Endodermal cell (in vitro differentiated cells): ENCODE results near the gene MTA3. TPM values are rescaled to one million over a fixed set of nuclear protein-coding genes. Genes with fewer than 3 reads are reported as not detected.

Source experiments
- DNase-seq: peaks from one replicate; pipeline ENCODE4 v3.0.0-alpha.2; 2017
- H3K27ac ChIP-seq: 2 replicates; pipeline ENCODE4 v1.5.1; 2013; ENCODE audit warnings: mild to moderate bottlenecking, low read depth, low read length, moderate library complexity
- H3K27me3 ChIP-seq: 2 replicates; pipeline ENCODE4 v1.6.1; 2013; ENCODE audit warnings: mild to moderate bottlenecking, low read length, moderate library complexity; ENCODE audit not compliant: insufficient read depth, control insufficient read depth, poor library complexity, severe bottlenecking
- H3K36me3 ChIP-seq: 2 replicates; pipeline ENCODE4 v1.7.0; 2013; ENCODE audit warnings: mild to moderate bottlenecking, low read length, moderate library complexity; ENCODE audit not compliant: control insufficient read depth, insufficient read depth
- H3K4me1 ChIP-seq: one replicate; pipeline ENCODE4 v1.7.0; 2013; ENCODE audit warnings: low read length; ENCODE audit not compliant: control insufficient read depth, insufficient read depth
- H3K4me3 ChIP-seq: 2 replicates; pipeline ENCODE4 v1.5.1; 2013; ENCODE audit warnings: mild to moderate bottlenecking, low read length, moderate library complexity
- H3K9ac ChIP-seq: 2 replicates; pipeline ENCODE4 v1.6.1; 2013; ENCODE audit warnings: mild to moderate bottlenecking, low read length, moderate library complexity; ENCODE audit not compliant: poor library complexity, severe bottlenecking; ENCODE audit errors: extremely low read depth
- H3K9me3 ChIP-seq: 2 replicates; pipeline ENCODE4 v1.6.1; 2013; ENCODE audit warnings: mild to moderate bottlenecking, low read length, moderate library complexity; ENCODE audit not compliant: control insufficient read depth
- H3K27ac Mint-ChIP-seq: 2 replicates; pipeline ENCODE4 v1.8.0; 2020; ENCODE audit warnings: mixed read lengths
- H3K27me3 Mint-ChIP-seq: 2 replicates; pipeline ENCODE4 v1.8.0; 2021; ENCODE audit warnings: mild to moderate bottlenecking, mixed read lengths; ENCODE audit not compliant: insufficient read depth
- H3K36me3 Mint-ChIP-seq: 2 replicates; pipeline ENCODE4 v1.8.0; 2020; ENCODE audit warnings: low read depth, mixed read lengths
- H3K4me1 Mint-ChIP-seq: 2 replicates; pipeline ENCODE4 v1.8.0; 2020; ENCODE audit warnings: mixed read lengths
- H3K4me3 Mint-ChIP-seq: 2 replicates; pipeline ENCODE4 v1.8.0; 2020; ENCODE audit warnings: mild to moderate bottlenecking, moderate library complexity, mixed read lengths
- H3K9me3 Mint-ChIP-seq: 2 replicates; pipeline ENCODE4 v1.8.0; 2020; ENCODE audit warnings: mild to moderate bottlenecking, mixed read lengths
- CTCF ChIP-seq: fragments of 200-600 bp; sonication (generic); conservative IDR thresholded peaks from 2 replicates; pipeline ENCODE4 v1.5.0; 2021; ENCODE audit warnings: antibody characterized with exemption, mild to moderate bottlenecking
- WGBS, 2 experiments: methylation state at CpG; one replicate each; pipeline versions ENCODE4 v1.1.5 to v1.1.7; 2013; ENCODE audit warnings: missing lambda C conversion rate in 2 of 2, mixed read lengths in 1 of 2; ENCODE audit not compliant: insufficient coverage in 1 of 2, insufficient read length in 1 of 2; 5-methylcytosine and 5-hydroxymethylcytosine counted together
- total RNA-seq, 2 donors: library from RNA; stranded (reverse); fragmentation: NEBNext Ultra II Directional in 1 of 2; extraction: Animal tissue kit (Norgen Biotek cat#: 25700) in 1 of 2; gene quantifications; 2 replicates in 1 of 2; 3 replicates in 1 of 2; pipeline ENCODE4 v1.2.1, GENCODE V29; 2021

Gene MTA3
- total RNA-seq, 2 donors from 2014 or later: 138 to 154 TPM

- no peak for TF ChIP-seq CTCF
- 94 to 98% methylated on average over 6 of the region's 6 CpGs for WGBS, 2 experiments
These were observed 233.7 kb downstream of the MTA3 start for GRCh38 chr2:42802150-42802549.

GRCh38 chr2:42804338-42804737, 235.9 kb downstream of the MTA3 start:
- Mint-ChIP-seq H3K4me1 (peaks cover 12% of the 10 kb centered on the region), H3K4me3 (no peak overlapping the region), H3K9me3 (no peaks in the 10 kb centered on the region), H3K27me3 (peaks cover 31% of the 10 kb centered on the region), H3K36me3 (no peaks in the 10 kb centered on the region), H3K27ac (no peak overlapping the region)
- no peak for TF ChIP-seq CTCF
- WGBS, 2 experiments: 92% methylated on average over 2 of the region's 3 CpGs
- Histone ChIP-seq H3K4me1 (peaks cover 4% of the 10 kb centered on the region), H3K4me3 (no peak overlapping the region), H3K9me3 (no peaks in the 10 kb centered on the region), H3K27me3 (peaks cover 40% of the 10 kb centered on the region), H3K36me3 (no peaks in the 10 kb centered on the region), H3K9ac (no peak overlapping the region), H3K27ac (no peak overlapping the region)
- no peak for DNase-seq

More at GRCh38 chr2:42802150-42802549, 233.7 kb downstream of the MTA3 start:
- no peak for DNase-seq
- H3K4me1 Mint-ChIP-seq: no peaks in the 10 kb centered on the region
- no peak overlapping the region for H3K4me3 ChIP-seq
- peaks cover 48% of the 10 kb centered on the region for H3K27me3 ChIP-seq
- H3K36me3 ChIP-seq: no peaks in the 10 kb centered on the region
- H3K4me3 Mint-ChIP-seq: no peak overlapping the region
- peaks cover 37% of the 10 kb centered on the region for H3K27me3 Mint-ChIP-seq
- H3K27ac Mint-ChIP-seq: no peak overlapping the region
- no peak overlapping the region for H3K27ac ChIP-seq
- peaks cover 3% of the 10 kb centered on the region for H3K36me3 Mint-ChIP-seq
- no peak overlapping the region for H3K9ac ChIP-seq
- H3K9me3 Mint-ChIP-seq: peaks cover 3% of the 10 kb centered on the region
- H3K4me1 ChIP-seq: no peaks in the 10 kb centered on the region
- peaks cover 6% of the 10 kb centered on the region for H3K9me3 ChIP-seq

GRCh38 chr2:42804891-42805290, 236.5 kb downstream of the MTA3 start:
- Histone ChIP-seq H3K9ac (no peak overlapping the region), H3K4me1 (peaks cover 4% of the 10 kb centered on the region), H3K36me3 (no peaks in the 10 kb centered on the region), H3K27ac (no peak overlapping the region), H3K27me3 (peaks cover 40% of the 10 kb centered on the region), H3K9me3 (no peaks in the 10 kb centered on the region), H3K4me3 (no peak overlapping the region)
- DNase-seq: no peak
- no peak for TF ChIP-seq CTCF
- Mint-ChIP-seq H3K36me3 (no peaks in the 10 kb centered on the region), H3K4me3 (no peak overlapping the region), H3K27me3 (peaks cover 31% of the 10 kb centered on the region), H3K4me1 (peaks cover 14% of the 10 kb centered on the region), H3K27ac (no peak overlapping the region), H3K9me3 (no peaks in the 10 kb centered on the region)
- 65 to 75% methylated on average over 2 to 5 of the region's 5 CpGs for whole genome bisulfite sequencing, 2 experiments

Other genes starting within 250 kb of the MTA3 start
- 100 to 1,000 TPM; 113 to 117 TPM for gene COX7A2L, start 207.4 kb upstream of the MTA3 start, total RNA-seq
- 1 to 10 TPM in 1 of 2 donors, under 1 TPM in 1; 0.84 to 1.5 TPM for gene KCNG3, start 74.7 kb upstream of the MTA3 start, total RNA-seq
- gene OXER1, start 195.5 kb downstream of the MTA3 start, total RNA-seq: 1 to 10 TPM; 3.5 to 6.5 TPM
- 10 to 100 TPM; 13.4 to 24.2 TPM for gene HAAO, start 224.0 kb downstream of the MTA3 start, total RNA-seq